ENCODE measurements around the gene ADAM12.

Gene ADAM12

DNA sequence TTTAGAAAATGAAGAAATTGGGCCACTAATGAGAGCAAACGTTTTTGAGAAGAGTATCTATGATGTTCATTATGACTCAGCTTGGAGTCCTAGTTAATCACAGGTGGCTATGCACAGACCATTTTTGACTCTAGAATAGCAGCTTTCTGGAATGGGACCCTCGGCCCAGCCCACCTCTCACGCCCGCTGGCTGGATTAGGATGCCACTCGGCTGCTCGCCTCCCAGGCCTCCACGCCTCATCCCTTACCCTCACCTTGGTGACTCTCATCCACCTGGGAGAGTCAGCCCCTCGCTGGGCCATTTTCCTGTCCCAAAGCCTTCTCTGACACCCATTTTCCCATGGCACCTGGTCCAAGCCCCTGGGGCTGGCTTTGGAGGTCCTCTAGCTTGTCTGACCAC is 173.6 kb downstream of the ADAM12 start:
- FAIRE-seq (no peak), DNase-seq (ENCODE audit: insufficient read length, low spot score) (no peak)
- TF ChIP-seq, protein P1, sequence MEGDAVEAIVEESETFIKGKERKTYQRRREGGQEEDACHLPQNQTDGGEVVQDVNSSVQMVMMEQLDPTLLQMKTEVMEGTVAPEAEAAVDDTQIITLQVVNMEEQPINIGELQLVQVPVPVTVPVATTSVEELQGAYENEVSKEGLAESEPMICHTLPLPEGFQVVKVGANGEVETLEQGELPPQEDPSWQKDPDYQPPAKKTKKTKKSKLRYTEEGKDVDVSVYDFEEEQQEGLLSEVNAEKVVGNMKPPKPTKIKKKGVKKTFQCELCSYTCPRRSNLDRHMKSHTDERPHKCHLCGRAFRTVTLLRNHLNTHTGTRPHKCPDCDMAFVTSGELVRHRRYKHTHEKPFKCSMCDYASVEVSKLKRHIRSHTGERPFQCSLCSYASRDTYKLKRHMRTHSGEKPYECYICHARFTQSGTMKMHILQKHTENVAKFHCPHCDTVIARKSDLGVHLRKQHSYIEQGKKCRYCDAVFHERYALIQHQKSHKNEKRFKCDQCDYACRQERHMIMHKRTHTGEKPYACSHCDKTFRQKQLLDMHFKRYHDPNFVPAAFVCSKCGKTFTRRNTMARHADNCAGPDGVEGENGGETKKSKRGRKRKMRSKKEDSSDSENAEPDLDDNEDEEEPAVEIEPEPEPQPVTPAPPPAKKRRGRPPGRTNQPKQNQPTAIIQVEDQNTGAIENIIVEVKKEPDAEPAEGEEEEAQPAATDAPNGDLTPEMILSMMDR (IDR thresholded peaks at IDR 0.05; ENCODE audit: insufficient read depth, missing control alignments) = no peak

DNA sequence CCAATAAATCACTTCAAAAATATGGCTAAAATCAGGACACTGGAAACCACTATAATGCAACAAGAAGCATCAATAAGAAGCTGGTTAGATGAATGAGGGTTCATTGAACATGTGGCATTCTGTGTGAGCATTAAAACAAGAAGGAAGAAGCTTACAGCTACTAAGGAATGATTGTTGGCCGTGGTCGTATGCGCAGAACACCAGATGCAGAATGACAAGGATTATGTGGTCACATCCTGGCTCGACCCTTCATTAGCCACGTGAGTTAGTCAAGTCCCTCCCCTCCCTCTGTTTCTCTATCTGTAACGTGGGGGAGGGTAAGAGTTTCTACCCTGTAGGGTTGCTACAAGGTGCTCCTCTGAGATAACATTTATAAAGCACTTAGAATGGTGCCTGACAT is 174.3 kb downstream of the ADAM12 start:
- TF ChIP-seq, protein P1 (IDR thresholded peaks at IDR 0.05; ENCODE audit: insufficient read depth, missing control alignments) = no peak
- FAIRE-seq (no peak), DNase-seq (ENCODE audit: insufficient read length, low spot score) (no peak)

DNA sequence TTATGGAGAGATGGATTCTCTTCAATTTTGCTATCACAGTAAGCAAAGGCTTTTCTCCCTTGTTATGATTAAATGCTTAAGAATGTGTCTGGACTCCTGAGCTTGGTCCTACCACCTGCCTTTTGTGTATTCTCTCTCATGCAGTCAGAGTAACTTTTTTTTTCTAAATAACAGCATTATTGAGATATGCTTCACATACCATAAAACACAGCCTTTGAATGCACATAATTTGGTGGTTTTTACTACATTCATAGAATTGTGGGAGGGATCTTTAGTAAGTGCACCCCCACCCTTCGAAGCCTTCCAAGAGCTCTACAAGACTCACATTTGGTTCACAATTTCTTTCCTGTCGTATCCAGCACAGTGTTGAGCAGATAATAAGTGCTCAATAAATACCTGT is 175.5 kb downstream of the ADAM12 start:
- DNase-seq (ENCODE audit: insufficient read length, low spot score) = no peak
- TF ChIP-seq, protein P1 (IDR thresholded peaks at IDR 0.05; ENCODE audit: insufficient read depth, missing control alignments) = no peak
- no peak for FAIRE-seq

DNA sequence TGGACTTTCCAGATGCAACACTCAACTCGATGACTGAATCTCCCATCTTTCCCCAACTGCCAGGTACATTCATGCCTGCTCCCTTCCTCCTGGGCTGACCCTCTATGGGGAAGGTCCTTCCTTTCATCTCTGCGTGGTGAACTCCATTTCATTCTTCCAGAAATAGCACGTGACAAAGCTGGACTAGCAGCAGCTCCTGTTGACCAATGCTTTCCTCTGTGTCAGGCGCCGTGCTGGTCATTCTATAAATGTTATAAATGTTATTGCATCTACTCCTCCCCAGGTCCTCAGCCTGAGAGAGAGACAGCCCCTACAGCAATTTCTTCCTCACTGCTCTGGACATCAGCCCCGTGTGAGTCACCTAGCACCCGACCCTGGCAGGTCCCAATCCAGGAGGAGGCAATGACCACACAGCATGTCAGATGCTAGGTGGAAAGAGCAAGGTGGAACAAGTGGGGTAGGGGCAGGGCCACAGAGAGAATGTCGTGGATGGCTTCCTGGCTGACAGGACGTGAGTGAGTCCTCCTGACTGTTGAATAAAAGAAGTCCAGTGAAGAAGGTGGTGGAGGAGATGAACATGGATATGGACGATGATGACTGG is 178.1 kb downstream of the ADAM12 start:
- TF ChIP-seq, protein P1 (IDR thresholded peaks at IDR 0.05; ENCODE audit: insufficient read depth, missing control alignments) = no peak
- DNase-seq (ENCODE audit: insufficient read length, low spot score) (no peak), FAIRE-seq (no peak)

DNA sequence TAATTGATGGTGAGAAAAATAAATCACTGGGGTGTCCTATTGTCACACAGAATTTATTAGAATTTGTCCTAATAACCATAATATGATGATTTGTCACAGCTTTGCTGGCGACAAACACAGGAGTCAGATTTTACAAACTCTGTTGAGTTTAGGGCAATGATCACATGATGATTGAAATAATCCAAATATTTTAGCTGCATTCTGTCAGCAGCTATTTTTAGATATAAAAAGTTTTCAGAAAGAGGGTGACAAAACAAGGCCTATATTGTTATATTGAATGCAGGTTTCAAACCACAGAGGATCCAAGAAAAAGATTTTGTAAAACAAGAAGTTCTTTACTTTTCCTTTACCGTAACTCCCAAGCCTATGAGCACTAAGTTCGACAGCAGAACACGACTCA is 178.8 kb downstream of the ADAM12 start:
- DNase-seq (ENCODE audit: insufficient read length, low spot score) (no peak), FAIRE-seq (no peak)
- TF ChIP-seq, protein P1 (IDR thresholded peaks at IDR 0.05; ENCODE audit: insufficient read depth, missing control alignments) = no peak

DNA sequence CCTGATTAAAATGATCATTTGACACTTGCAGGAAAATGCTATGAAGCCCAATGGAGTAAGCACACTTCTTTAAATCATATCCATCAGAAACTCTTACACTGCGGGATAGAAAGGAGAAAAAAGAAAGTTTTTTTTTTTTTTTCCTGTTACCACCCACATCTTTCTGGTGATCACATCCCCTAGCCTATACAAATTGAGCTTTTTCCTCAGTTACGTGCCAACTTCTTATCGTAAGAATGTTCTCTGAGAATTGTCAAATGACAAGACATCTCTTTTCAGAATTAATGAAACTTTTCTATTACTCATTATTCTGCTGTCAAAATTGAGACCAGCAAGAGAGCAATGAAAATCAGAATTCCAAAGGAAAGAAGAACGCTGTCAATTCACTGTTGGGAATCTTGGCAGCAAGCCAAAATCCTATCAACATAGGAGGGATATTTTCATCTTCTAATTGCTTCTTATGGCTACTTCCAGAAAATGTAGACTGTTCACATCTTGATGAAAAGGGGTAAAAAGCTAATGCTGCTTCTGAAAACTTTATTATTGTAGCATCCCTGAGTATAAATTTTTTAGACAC is 179.5 kb downstream of the ADAM12 start:
- DNase-seq (ENCODE audit: insufficient read length, low spot score) (no peak), FAIRE-seq (no peak)
- TF ChIP-seq, protein P1 (IDR thresholded peaks at IDR 0.05; ENCODE audit: insufficient read depth, missing control alignments) = no peak

DNA sequence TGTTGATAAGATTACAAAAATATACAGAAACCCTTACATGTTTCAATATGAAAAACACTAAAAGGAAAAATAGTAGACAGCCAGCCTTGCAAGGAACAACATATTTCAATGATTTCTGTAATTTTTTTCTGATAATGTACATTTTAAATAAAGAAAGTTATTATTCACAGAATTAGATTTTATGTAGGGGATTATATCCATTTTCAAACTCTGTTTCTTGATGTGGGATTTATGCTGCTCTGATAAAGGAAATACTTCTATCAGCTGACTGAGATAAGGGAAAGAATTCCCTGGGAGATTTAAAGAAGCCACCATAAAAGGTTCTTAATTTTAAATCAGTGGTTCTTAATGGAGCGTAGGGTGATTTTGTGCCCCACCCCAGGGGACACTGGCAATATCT is 180.4 kb downstream of the ADAM12 start:
- FAIRE-seq (no peak), DNase-seq (ENCODE audit: insufficient read length, low spot score) (no peak)
- TF ChIP-seq, protein P1 (IDR thresholded peaks at IDR 0.05; ENCODE audit: insufficient read depth, missing control alignments) = no peak
